ENCODE measurements around the gene DAP. TPM values are rescaled to one million over a fixed set of nuclear protein-coding genes. Genes with fewer than 3 reads are reported as not detected.

Gene DAP
- total RNA-seq, 2 donors from 2014 or later = 34.6 to 65.8 TPM

DNA sequence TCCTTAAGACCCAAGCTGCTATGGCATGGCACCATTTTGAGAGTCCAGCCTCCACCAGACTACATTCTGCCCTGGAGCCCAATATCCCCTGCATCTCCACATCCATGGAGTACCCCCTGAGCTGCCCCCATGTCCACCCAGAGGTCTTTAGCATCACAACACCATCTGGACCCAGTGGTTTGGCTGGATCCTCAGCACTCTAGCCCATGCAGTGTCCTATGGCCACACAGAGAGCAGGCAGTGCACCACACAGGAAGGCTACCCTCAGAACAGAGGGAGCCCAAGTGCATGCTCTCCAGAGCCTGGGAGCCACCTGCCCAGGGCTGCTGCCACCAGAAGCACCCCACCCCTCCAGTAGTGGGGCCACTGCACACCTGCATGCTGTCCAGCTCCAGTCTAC lies 18.6 kb upstream of the DAP start:
- Histone ChIP-seq H3K36me3 (no peaks in the 10 kb centered on the region), H3K9me3 (no peaks in the 10 kb centered on the region), H3K27me3 (no peaks in the 10 kb centered on the region), H3K4me3 (no peak overlapping the region), H3K4me1 (no peaks in the 10 kb centered on the region), H3K27ac (no peak overlapping the region)
- TF ChIP-seq, protein P1, sequence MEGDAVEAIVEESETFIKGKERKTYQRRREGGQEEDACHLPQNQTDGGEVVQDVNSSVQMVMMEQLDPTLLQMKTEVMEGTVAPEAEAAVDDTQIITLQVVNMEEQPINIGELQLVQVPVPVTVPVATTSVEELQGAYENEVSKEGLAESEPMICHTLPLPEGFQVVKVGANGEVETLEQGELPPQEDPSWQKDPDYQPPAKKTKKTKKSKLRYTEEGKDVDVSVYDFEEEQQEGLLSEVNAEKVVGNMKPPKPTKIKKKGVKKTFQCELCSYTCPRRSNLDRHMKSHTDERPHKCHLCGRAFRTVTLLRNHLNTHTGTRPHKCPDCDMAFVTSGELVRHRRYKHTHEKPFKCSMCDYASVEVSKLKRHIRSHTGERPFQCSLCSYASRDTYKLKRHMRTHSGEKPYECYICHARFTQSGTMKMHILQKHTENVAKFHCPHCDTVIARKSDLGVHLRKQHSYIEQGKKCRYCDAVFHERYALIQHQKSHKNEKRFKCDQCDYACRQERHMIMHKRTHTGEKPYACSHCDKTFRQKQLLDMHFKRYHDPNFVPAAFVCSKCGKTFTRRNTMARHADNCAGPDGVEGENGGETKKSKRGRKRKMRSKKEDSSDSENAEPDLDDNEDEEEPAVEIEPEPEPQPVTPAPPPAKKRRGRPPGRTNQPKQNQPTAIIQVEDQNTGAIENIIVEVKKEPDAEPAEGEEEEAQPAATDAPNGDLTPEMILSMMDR (IDR thresholded peaks at IDR 0.05) = no peak
- DNase-seq (ENCODE audit: low spot score) = no peak

DNA sequence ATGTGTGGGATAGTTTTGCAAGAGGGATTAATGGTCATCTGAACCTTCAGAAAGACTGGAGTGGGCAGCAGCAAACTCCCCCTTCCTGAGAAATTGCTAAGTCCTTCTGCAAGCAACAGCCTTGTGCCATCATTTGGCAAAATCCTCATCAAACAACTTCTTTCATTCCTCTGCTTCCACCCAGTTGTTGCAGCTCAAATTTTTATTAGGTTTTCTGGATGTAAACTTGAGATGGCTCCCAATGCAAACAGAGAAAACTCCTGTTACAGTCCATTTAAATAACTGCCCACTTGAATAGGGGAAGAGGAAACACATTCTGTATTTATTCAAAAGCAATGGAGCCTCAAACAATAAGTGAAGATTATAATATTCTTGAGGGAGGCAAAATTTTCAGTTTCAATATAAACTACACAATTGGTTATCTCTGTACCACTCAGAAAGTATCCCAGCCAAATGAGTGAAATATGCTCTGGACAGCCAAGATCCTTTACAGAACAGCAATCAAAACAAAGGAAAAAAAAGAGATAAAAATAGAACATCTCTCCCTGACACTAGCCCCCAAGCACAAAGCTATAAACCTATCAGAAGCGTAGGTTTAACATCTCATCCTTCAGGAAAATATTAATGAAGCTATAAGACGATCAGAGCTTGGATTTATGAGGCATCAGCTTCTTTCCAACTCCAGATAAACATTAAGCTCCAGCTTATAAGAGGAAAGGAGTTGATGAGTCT lies 17.3 kb upstream of the DAP start:
- Histone ChIP-seq H3K36me3 (no peaks in the 10 kb centered on the region), H3K4me3 (no peak overlapping the region), H3K27ac (no peak overlapping the region), H3K27me3 (no peaks in the 10 kb centered on the region), H3K4me1 (no peaks in the 10 kb centered on the region), H3K9me3 (no peaks in the 10 kb centered on the region)
- TF ChIP-seq, protein P1 (IDR thresholded peaks at IDR 0.05) = no peak
- DNase-seq (ENCODE audit: low spot score) = no peak

DNA sequence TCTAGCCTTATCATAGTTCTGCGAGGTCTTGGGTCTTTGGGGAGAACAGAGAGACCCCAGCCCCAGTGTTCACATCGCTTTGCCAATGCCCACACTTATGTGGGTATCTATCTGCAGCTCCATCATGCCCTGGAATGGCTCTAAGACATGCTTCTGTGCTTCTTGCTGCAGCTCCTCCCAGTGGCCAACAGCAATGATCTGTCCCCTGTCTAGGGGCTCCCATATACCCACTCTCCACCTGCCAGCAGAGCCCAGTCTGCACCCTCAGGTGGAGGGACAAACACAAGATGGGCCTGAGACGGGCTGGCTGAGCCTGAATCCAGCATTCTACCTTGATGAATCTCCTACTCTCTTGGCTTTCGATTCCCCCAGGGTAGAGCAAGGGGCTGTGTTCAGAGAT lies 14.6 kb upstream of the DAP start:
- H3K4me1 ChIP-seq = no peaks in the 10 kb centered on the region
- H3K27ac ChIP-seq = no peak overlapping the region
- DNase-seq (ENCODE audit: low spot score) = no peak
- TF ChIP-seq, protein P1 (IDR thresholded peaks at IDR 0.05) = no peak
- H3K36me3 ChIP-seq = no peaks in the 10 kb centered on the region
- no peak overlapping the region for H3K4me3 ChIP-seq
- H3K9me3 ChIP-seq = no peaks in the 10 kb centered on the region
- H3K27me3 ChIP-seq = no peaks in the 10 kb centered on the region

DNA sequence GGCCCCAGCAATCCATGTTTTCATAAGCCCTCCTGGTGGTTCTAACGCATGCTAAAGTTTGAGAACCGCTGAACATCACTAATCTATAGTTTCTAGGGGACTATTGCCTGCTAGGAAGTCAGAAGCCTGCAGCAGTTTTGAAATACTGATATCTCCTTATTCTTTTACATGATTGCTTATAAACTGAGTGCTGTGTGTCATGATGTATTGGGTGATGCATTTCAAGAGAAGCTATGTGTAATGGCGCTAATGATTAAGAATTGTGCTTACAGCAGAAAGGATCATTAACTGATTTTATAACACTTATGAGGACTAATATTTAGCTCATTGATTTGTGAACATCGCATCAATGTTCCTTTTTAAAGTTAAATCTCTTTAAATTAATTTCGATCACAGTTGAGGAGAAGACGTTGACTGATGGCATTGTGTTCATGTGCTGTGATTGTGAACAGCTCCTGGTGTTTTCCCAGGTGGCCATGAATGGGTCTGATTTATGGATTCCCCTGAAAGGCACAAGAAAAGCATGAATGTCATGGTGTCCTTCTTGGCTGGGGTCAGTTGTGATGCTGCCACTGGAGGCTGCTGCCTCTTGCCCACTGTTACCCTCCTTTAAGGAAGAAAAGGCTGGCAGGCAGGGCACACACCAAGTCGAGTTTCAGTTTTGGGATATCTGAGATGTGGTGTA lies 12.0 kb upstream of the DAP start:
- Histone ChIP-seq H3K36me3 (no peaks in the 10 kb centered on the region), H3K27ac (no peak overlapping the region), H3K27me3 (no peaks in the 10 kb centered on the region), H3K4me1 (no peaks in the 10 kb centered on the region), H3K9me3 (no peaks in the 10 kb centered on the region), H3K4me3 (no peak overlapping the region)
- DNase-seq (ENCODE audit: low spot score) = no peak
- TF ChIP-seq, protein P1 (IDR thresholded peaks at IDR 0.05) = no peak

DNA sequence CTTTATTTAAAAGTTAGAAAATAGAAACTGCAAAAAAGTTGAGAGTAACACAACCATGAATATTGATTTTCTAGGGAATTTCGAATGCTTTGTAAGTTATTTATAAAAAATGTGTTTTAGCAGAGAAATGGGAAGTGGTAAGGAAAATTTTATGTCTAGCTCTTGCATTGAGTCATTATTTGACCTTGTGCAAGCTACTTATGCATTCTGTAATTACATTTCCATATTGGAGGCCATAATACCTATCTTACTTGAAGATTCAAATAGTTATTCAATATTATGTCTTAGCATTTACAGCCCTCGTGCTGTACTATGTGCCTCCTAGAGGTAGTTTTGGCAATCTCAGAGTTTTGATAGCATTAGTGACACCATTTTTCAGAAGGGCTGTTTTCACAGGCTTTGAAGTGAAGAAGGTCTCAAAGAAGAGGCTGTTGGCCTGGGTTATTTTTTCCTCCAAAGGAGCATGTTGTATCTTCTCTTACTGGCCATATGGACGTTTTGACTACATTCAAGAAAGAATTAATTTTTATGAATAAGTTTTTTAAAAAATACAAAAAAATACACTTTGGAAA lies 7.4 kb upstream of the DAP start:
- DNase-seq (ENCODE audit: low spot score) = no peak
- Histone ChIP-seq H3K4me3 (no peak overlapping the region), H3K9me3 (no peaks in the 10 kb centered on the region), H3K27me3 (no peaks in the 10 kb centered on the region), H3K4me1 (no peaks in the 10 kb centered on the region), H3K27ac (no peak overlapping the region), H3K36me3 (no peaks in the 10 kb centered on the region)
- TF ChIP-seq, protein P1 (IDR thresholded peaks at IDR 0.05) = no peak
